ENCODE data around the gene KIF25.

The KIF25 gene

GRCh38 chr6:168049277-168049676 lies 51.8 kb downstream of the KIF25 start:
- no peaks in the 10 kb centered on the region for H3K9me3 ChIP-seq (ENCODE audit: insufficient read depth, low read length)
- H3K36me3 ChIP-seq (ENCODE audit: insufficient read depth, insufficient read length, low read length): no peaks in the 10 kb centered on the region
- no peak for TF ChIP-seq ZNF274 (IDR thresholded peaks at IDR 0.05; ENCODE audit: low read depth, low read length)
- TF ChIP-seq SUZ12 (IDR thresholded peaks at IDR 0.05; ENCODE audit: extremely low read depth, insufficient read depth, insufficient read length): no peak
- TF ChIP-seq YY1 (IDR thresholded peaks at IDR 0.05; ENCODE audit: insufficient read depth, insufficient read length): no peak
- peaks cover 6% of the 10 kb centered on the region for H3K4me1 ChIP-seq (ENCODE audit: insufficient read depth, insufficient read length)
- H3K9ac ChIP-seq (ENCODE audit: insufficient read length, low read depth): no peak overlapping the region
- no peaks in the 10 kb centered on the region for H3K27me3 ChIP-seq (ENCODE audit: insufficient read depth, insufficient read length)
- no peak overlapping the region for H3K4me3 ChIP-seq (ENCODE audit: insufficient read length, low read depth)
- DNase-seq (ENCODE audit: low read depth, low spot score): no peak

GRCh38 chr6:168049706-168050224 lies 52.3 kb downstream of the KIF25 start:
- H3K4me1 ChIP-seq (ENCODE audit: insufficient read depth, insufficient read length): peaks cover 6% of the 10 kb centered on the region
- TF ChIP-seq YY1 (IDR thresholded peaks at IDR 0.05; ENCODE audit: insufficient read depth, insufficient read length): no peak
- no peak for TF ChIP-seq ZNF274 (IDR thresholded peaks at IDR 0.05; ENCODE audit: low read depth, low read length)
- no peak for TF ChIP-seq SUZ12 (IDR thresholded peaks at IDR 0.05; ENCODE audit: extremely low read depth, insufficient read depth, insufficient read length)
- no peaks in the 10 kb centered on the region for H3K36me3 ChIP-seq (ENCODE audit: insufficient read depth, insufficient read length, low read length)
- DNase-seq (ENCODE audit: low read depth, low spot score): no peak
- H3K4me3 ChIP-seq (ENCODE audit: insufficient read length, low read depth): no peak overlapping the region
- H3K27me3 ChIP-seq (ENCODE audit: insufficient read depth, insufficient read length): no peaks in the 10 kb centered on the region
- H3K9ac ChIP-seq (ENCODE audit: insufficient read length, low read depth): no peak overlapping the region
- no peaks in the 10 kb centered on the region for H3K9me3 ChIP-seq (ENCODE audit: insufficient read depth, low read length)

- H3K9ac ChIP-seq (ENCODE audit: insufficient read length, low read depth): no peak overlapping the region
Measured at GRCh38 chr6:168050225-168050880, 52.9 kb downstream of the KIF25 start.

GRCh38 chr6:168050881-168051586 lies 53.6 kb downstream of the KIF25 start:
- H3K36me3 ChIP-seq (ENCODE audit: insufficient read depth, insufficient read length, low read length): no peaks in the 10 kb centered on the region
- H3K4me3 ChIP-seq (ENCODE audit: insufficient read length, low read depth): no peak overlapping the region
- H3K4me1 ChIP-seq (ENCODE audit: insufficient read depth, insufficient read length): peaks cover 3% of the 10 kb centered on the region
- no peak for DNase-seq (ENCODE audit: low read depth, low spot score)
- no peaks in the 10 kb centered on the region for H3K27me3 ChIP-seq (ENCODE audit: insufficient read depth, insufficient read length)
- TF ChIP-seq YY1 (IDR thresholded peaks at IDR 0.05; ENCODE audit: insufficient read depth, insufficient read length): no peak
- TF ChIP-seq ZNF274 (IDR thresholded peaks at IDR 0.05; ENCODE audit: low read depth, low read length): no peak
- no peak for TF ChIP-seq SUZ12 (IDR thresholded peaks at IDR 0.05; ENCODE audit: extremely low read depth, insufficient read depth, insufficient read length)
- H3K9me3 ChIP-seq (ENCODE audit: insufficient read depth, low read length): no peaks in the 10 kb centered on the region
- H3K9ac ChIP-seq (ENCODE audit: insufficient read length, low read depth): no peak overlapping the region

More at GRCh38 chr6:168050225-168050880, 52.9 kb downstream of the KIF25 start:
- no peak for TF ChIP-seq YY1 (IDR thresholded peaks at IDR 0.05; ENCODE audit: insufficient read depth, insufficient read length)
- TF ChIP-seq ZNF274 (IDR thresholded peaks at IDR 0.05; ENCODE audit: low read depth, low read length): no peak
- TF ChIP-seq SUZ12 (IDR thresholded peaks at IDR 0.05; ENCODE audit: extremely low read depth, insufficient read depth, insufficient read length): no peak
- Histone ChIP-seq H3K27me3 (ENCODE audit: insufficient read depth, insufficient read length) (no peaks in the 10 kb centered on the region), H3K4me3 (ENCODE audit: insufficient read length, low read depth) (no peak overlapping the region), H3K36me3 (ENCODE audit: insufficient read depth, insufficient read length, low read length) (no peaks in the 10 kb centered on the region), H3K9me3 (ENCODE audit: insufficient read depth, low read length) (no peaks in the 10 kb centered on the region), H3K4me1 (ENCODE audit: insufficient read depth, insufficient read length) (peaks cover 5% of the 10 kb centered on the region)
- DNase-seq (ENCODE audit: low read depth, low spot score): no peak

- no peak for DNase-seq (ENCODE audit: low read depth, low spot score)
- no peak overlapping the region for H3K4me3 ChIP-seq (ENCODE audit: insufficient read length, low read depth)
- no peak for TF ChIP-seq ZNF274 (IDR thresholded peaks at IDR 0.05; ENCODE audit: low read depth, low read length)
- no peak for TF ChIP-seq SUZ12 (IDR thresholded peaks at IDR 0.05; ENCODE audit: extremely low read depth, insufficient read depth, insufficient read length)
- TF ChIP-seq YY1 (IDR thresholded peaks at IDR 0.05; ENCODE audit: insufficient read depth, insufficient read length): no peak
- no peaks in the 10 kb centered on the region for H3K4me1 ChIP-seq (ENCODE audit: insufficient read depth, insufficient read length)
- no peak overlapping the region for H3K9ac ChIP-seq (ENCODE audit: insufficient read length, low read depth)
- no peaks in the 10 kb centered on the region for H3K27me3 ChIP-seq (ENCODE audit: insufficient read depth, insufficient read length)
- no peaks in the 10 kb centered on the region for H3K9me3 ChIP-seq (ENCODE audit: insufficient read depth, low read length)
- no peaks in the 10 kb centered on the region for H3K36me3 ChIP-seq (ENCODE audit: insufficient read depth, insufficient read length, low read length)
Measured at GRCh38 chr6:168051648-168052047, 54.2 kb downstream of the KIF25 start.

GRCh38 chr6:168052291-168052891 lies 54.9 kb downstream of the KIF25 start:
- Histone ChIP-seq H3K9ac (ENCODE audit: insufficient read length, low read depth) (no peak overlapping the region), H3K36me3 (ENCODE audit: insufficient read depth, insufficient read length, low read length) (no peaks in the 10 kb centered on the region), H3K4me3 (ENCODE audit: insufficient read length, low read depth) (no peak overlapping the region), H3K9me3 (ENCODE audit: insufficient read depth, low read length) (no peaks in the 10 kb centered on the region), H3K27me3 (ENCODE audit: insufficient read depth, insufficient read length) (no peaks in the 10 kb centered on the region), H3K4me1 (ENCODE audit: insufficient read depth, insufficient read length) (no peaks in the 10 kb centered on the region)
- TF ChIP-seq ZNF274 (IDR thresholded peaks at IDR 0.05; ENCODE audit: low read depth, low read length) (no peak), SUZ12 (IDR thresholded peaks at IDR 0.05; ENCODE audit: extremely low read depth, insufficient read depth, insufficient read length) (no peak), YY1 (IDR thresholded peaks at IDR 0.05; ENCODE audit: insufficient read depth, insufficient read length) (no peak)
- DNase-seq (ENCODE audit: low read depth, low spot score): no peak

All from NT2/D1 (cell line).